Measurements from ENCODE around the gene MCRIP2.

GRCh38 chr16:684961-685696 lies 43.5 kb downstream of the MCRIP2 start:
- no peak for TF ChIP-seq CTCF (IDR thresholded peaks at IDR 0.05)
- TF ChIP-seq POLR2A (IDR thresholded peaks at IDR 0.05) = no peak
